Neural cell (in vitro differentiated cells): Measurements from ENCODE around the gene SLC29A2.

Experiments used
- CTCF ChIP-seq: fragments of 450-650 bp; IDR thresholded peaks from 2 replicates; pipeline ENCODE4 v1.5.1; 2014; ENCODE audit warnings: antibody characterized with exemption, mild to moderate bottlenecking, moderate library complexity; ENCODE audit not compliant: poor library complexity, severe bottlenecking
- EP300 ChIP-seq: fragments of 450-650 bp; conservative IDR thresholded peaks from 2 replicates; pipeline ENCODE4 v1.6.1; 2014; ENCODE audit warnings: antibody characterized with exemption, mild to moderate bottlenecking, moderate library complexity; ENCODE audit not compliant: poor library complexity, severe bottlenecking
- EZH2 ChIP-seq: fragments of 200-600, 300-800 bp; shearing (Covaris generic), sonication (generic); IDR thresholded peaks from 2 replicates; pipeline ENCODE4 v1.6.1; 2014; ENCODE audit warnings: antibody characterized with exemption, low read length, borderline replicate concordance, mild to moderate bottlenecking; ENCODE audit not compliant: insufficient read depth, poor library complexity, severe bottlenecking
- MXI1 ChIP-seq: fragments of 450-650 bp; conservative IDR thresholded peaks from 2 replicates; pipeline ENCODE4 v1.6.1; 2014; ENCODE audit warnings: antibody characterized with exemption, mild to moderate bottlenecking; ENCODE audit not compliant: poor library complexity, severe bottlenecking
- REST ChIP-seq: IDR thresholded peaks from 2 replicates; pipeline ENCODE4 v1.6.1; 2012; ENCODE audit warnings: borderline replicate concordance
- SMC3 ChIP-seq: fragments of 450-650 bp; conservative IDR thresholded peaks from 2 replicates; pipeline ENCODE4 v1.6.1; 2014; ENCODE audit warnings: antibody characterized with exemption, mild to moderate bottlenecking, moderate library complexity; ENCODE audit not compliant: poor library complexity

GRCh38 chr11:66409226-66409625 lies 37.7 kb upstream of the SLC29A2 start:
- TF ChIP-seq EZH2 (no peak), CTCF (no peak), REST (no peak), MXI1 (no peak), SMC3 (no peak), EP300 (no peak)
